ENCODE data around the gene GAS6. TPM values are rescaled to one million over a fixed set of nuclear protein-coding genes. Genes with fewer than 3 reads are reported as not detected.
"Not testable (repeated sequence)": the region's sequence is repeated elsewhere in the genome, so short reads cannot be mapped to it uniquely, and the experiment has no call there.

GAS6 gene
- total RNA-seq, 4 donors from 2014 or later = 152 to 284 (median 169) TPM

GRCh38 chr13:113828282-113828825, 35.5 kb downstream of the GAS6 start:
- intact Hi-C loops (cut with DNase I; ENCODE audit: low total_unique reads) = no loop called here
- WGBS, 2 donors (ENCODE audit: low coverage in 1 of 2) = 60 to 96% methylated on average over 1 to 20 of the region's 20 CpGs
- in situ Hi-C loops (cut with MboI; ENCODE audit: low pct_ligation_motif_present in 1 of 4, low pct_unique_long_range_greater_than_20kb in 1 of 4, low sequenced_read_pairs in 3 of 4) = loop anchor here in 1 of 4 donors (10.0 kb wide), 1 partner anchor 116 kb away; no protein-coding TSS in a partner anchor

DNA sequence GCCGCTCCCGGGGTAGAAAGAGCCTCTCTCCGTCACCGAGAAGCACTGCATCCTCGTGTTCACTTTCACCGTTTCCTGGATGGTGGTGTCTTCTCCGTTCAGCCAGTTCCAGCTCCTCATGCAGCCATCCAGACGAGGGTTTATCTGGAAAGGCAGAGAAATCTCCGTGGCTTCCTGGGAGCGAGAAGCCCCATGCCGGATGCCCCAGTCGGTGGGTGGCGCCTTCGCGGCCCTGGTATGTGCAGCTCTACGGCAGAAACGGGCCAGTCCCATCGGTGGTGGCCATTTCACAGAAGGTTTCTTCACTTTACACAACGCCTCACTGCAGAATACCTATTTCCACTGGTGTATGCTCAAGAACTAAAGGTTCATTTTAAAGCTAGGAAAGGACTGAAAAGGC, 36.9 kb downstream of the GAS6 start:
- Histone ChIP-seq H3K27ac (no peak overlapping the region), H3K36me3 (peaks cover 0 to 8% (median 0%) of the 10 kb centered on the region in 4 donors), H3K27me3 (no peaks in the 10 kb centered on the region), H3K4me3 (no peak overlapping the region), H3K9me3 (no peaks in the 10 kb centered on the region), H3K4me1 (peaks cover 0 to 1% (median under 1%) of the 10 kb centered on the region in 4 donors)
- TF ChIP-seq POLR2AphosphoS5 (IDR thresholded peaks at IDR 0.05) (no peak), POLR2A (IDR thresholded peaks at IDR 0.05) (no peak), EP300 (IDR thresholded peaks at IDR 0.05; ENCODE audit: low read depth) (no peak), CTCF (IDR thresholded peaks at IDR 0.05) (no peak)
- WGBS, 2 donors (ENCODE audit: low coverage in 1 of 2) = 95 to 97% methylated on average over 10 to 19 of the region's 19 CpGs
- intact Hi-C loops (cut with DNase I; ENCODE audit: low total_unique reads) (no loop called here), in situ Hi-C loops (cut with MboI; ENCODE audit: low pct_ligation_motif_present in 1 of 4, low pct_unique_long_range_greater_than_20kb in 1 of 4, low sequenced_read_pairs in 3 of 4) (loop anchor here in 1 of 4 donors (10.0 kb wide), 1 partner anchor 118 kb away; no protein-coding TSS in a partner anchor)
- DNase-seq = no peak

More at GRCh38 chr13:113828282-113828825, 35.5 kb downstream of the GAS6 start:
- H3K36me3 ChIP-seq = peaks cover 0 to 12% (median 0%) of the 10 kb centered on the region in 4 donors
- no peaks in the 10 kb centered on the region for H3K27me3 ChIP-seq
- H3K9me3 ChIP-seq = no peaks in the 10 kb centered on the region
- no peak for DNase-seq
- H3K4me1 ChIP-seq = no peaks in the 10 kb centered on the region
- no peak for TF ChIP-seq POLR2AphosphoS5 (IDR thresholded peaks at IDR 0.05)
- no peak for TF ChIP-seq CTCF (IDR thresholded peaks at IDR 0.05)
- TF ChIP-seq POLR2A (IDR thresholded peaks at IDR 0.05) = no peak
- no peak for TF ChIP-seq EP300 (IDR thresholded peaks at IDR 0.05; ENCODE audit: low read depth)
- no peak overlapping the region for H3K27ac ChIP-seq
- H3K4me3 ChIP-seq = no peak overlapping the region

GRCh38 chr13:113826446-113826845, 37.4 kb downstream of the GAS6 start:
- DNase-seq; H3K4me1 ChIP-seq; H3K9me3 ChIP-seq; H3K27ac ChIP-seq; H3K36me3 ChIP-seq; H3K4me3 ChIP-seq; H3K27me3 ChIP-seq; intact Hi-C loops (cut with DNase I; ENCODE audit: low total_unique reads): not testable (repeated sequence)
- in situ Hi-C loops (cut with MboI; ENCODE audit: low pct_ligation_motif_present in 1 of 4, low pct_unique_long_range_greater_than_20kb in 1 of 4, low sequenced_read_pairs in 3 of 4) = loop anchor here in 1 of 4 donors (10.0 kb wide), 1 partner anchor 118 kb away; no protein-coding TSS in a partner anchor
- 82% methylated on average over 32 of the region's 35 CpGs; no CpG with 5 or more reads in 1 of the 2 donors for WGBS, 2 donors (ENCODE audit: low coverage in 1 of 2)

DNA sequence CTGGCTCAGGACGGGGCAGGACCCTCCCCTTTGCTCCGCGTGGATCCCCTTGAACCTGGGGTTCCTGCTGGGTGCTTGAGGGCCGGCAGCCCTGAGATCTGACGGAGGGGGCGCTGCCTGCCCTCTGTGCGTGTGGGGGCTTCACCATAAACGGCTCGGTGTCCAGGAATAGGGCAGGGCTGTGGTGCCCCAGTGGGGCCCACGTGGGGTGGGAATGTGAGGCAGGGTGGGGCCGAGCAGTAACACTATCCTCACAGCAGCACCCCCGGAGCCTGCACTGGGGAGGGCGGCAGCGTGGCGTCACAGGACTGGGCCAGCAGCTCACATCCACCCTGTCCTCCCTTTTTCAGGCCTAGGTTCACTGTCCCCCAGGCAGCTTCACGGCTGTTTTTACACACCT, 38.0 kb downstream of the GAS6 start:
- in situ Hi-C loops (cut with MboI; ENCODE audit: low pct_ligation_motif_present in 1 of 4, low pct_unique_long_range_greater_than_20kb in 1 of 4, low sequenced_read_pairs in 3 of 4) = loop anchor here in 1 of 4 donors (10.0 kb wide), 1 partner anchor 119 kb away; no protein-coding TSS in a partner anchor
- Histone ChIP-seq H3K27ac (no peak overlapping the region), H3K36me3 (peaks cover 0 to 8% (median 0%) of the 10 kb centered on the region in 4 donors), H3K4me1 (peaks cover 6 to 9% (median 8%) of the 10 kb centered on the region in 4 donors), H3K4me3 (no peak overlapping the region), H3K27me3 (no peaks in the 10 kb centered on the region), H3K9me3 (no peaks in the 10 kb centered on the region)
- intact Hi-C loops (cut with DNase I; ENCODE audit: low total_unique reads) = no loop called here
- WGBS, 2 donors (ENCODE audit: low coverage in 1 of 2) = 82% methylated on average over 16 of the region's 16 CpGs; no CpG with 5 or more reads in 1 of the 2 donors
- TF ChIP-seq POLR2A (IDR thresholded peaks at IDR 0.05) (no peak), CTCF (IDR thresholded peaks at IDR 0.05) (no peak)
- no peak for DNase-seq

Data from transverse colon (tissue), 4 donors.